Heart left ventricle (tissue), 16 donors: ENCODE results near the gene APLP2. TPM values are rescaled to one million over a fixed set of nuclear protein-coding genes. Genes with fewer than 3 reads are reported as not detected.
"Not testable (repeated sequence)": the region's sequence is repeated elsewhere in the genome, so short reads cannot be mapped to it uniquely, and the experiment has no call there.

ENCODE experiments used
- ATAC-seq, 4 donors: fragments of 200-7000 bp; cut with Tn5 transposase; one replicate each; pipeline ENCODE4 v1.9.1; 2020 to 2022; ENCODE audit warnings: moderate library complexity in 4 of 4, mild to moderate bottlenecking in 3 of 4, moderate number of reproducible peaks in 1 of 4
- DNase-seq, 5 donors: peaks; one replicate each; pipeline ENCODE4 v3.0.0-alpha.2; 2020
- H3K27ac ChIP-seq, 12 donors: fragments of 200-600 bp; sonication (generic) in 4 of 12; one replicate each; pipeline versions ENCODE4 v1.5.0 to v1.8.0; 2016 to 2022; ENCODE audit warnings: mild to moderate bottlenecking in 2 of 12
- H3K27me3 ChIP-seq, 9 donors: fragments of 200-600 bp; sonication (generic) in 2 of 9; one replicate each; pipeline versions ENCODE4 v1.5.1 to v1.8.0; 2016 to 2022; ENCODE audit warnings: mild to moderate bottlenecking in 3 of 9
- H3K36me3 ChIP-seq, 9 donors: fragments of 200-600 bp; sonication (generic) in 2 of 9; one replicate each; pipeline versions ENCODE4 v1.5.0 to v1.8.0; 2018 to 2022; ENCODE audit warnings: mild to moderate bottlenecking in 2 of 9
- H3K4me1 ChIP-seq, 12 donors: fragments of 200-600 bp; sonication (generic) in 4 of 12; one replicate each; pipeline versions ENCODE4 v1.5.0 to v1.8.0; 2016 to 2022; ENCODE audit warnings: mild to moderate bottlenecking in 3 of 12
- H3K4me3 ChIP-seq, 12 donors: fragments of 200-600 bp; sonication (generic) in 4 of 12; one replicate each; pipeline versions ENCODE4 v1.5.0 to v1.8.0; 2017 to 2022; ENCODE audit warnings: mild to moderate bottlenecking in 9 of 12, moderate library complexity in 4 of 12
- H3K9me3 ChIP-seq, 12 donors: fragments of 200-600 bp; sonication (generic) in 4 of 12; one replicate each; pipeline versions ENCODE4 v1.5.0 to v1.8.0; 2016 to 2022; ENCODE audit warnings: mild to moderate bottlenecking in 1 of 12
- CTCF ChIP-seq, 12 donors: fragments of 200-600 bp; sonication (generic) in 4 of 12; IDR thresholded peaks; one replicate each; pipeline versions ENCODE4 v1.5.0 to v1.8.0; 2018 to 2022; ENCODE audit warnings: antibody characterized with exemption in 12 of 12, mild to moderate bottlenecking in 5 of 12
- POLR2A ChIP-seq, 2 donors: fragments of 450-650 bp; IDR thresholded peaks; one replicate each; pipeline ENCODE4 v1.6.1; 2017; ENCODE audit warnings: antibody characterized with exemption in 2 of 2, mild to moderate bottlenecking in 2 of 2, moderate library complexity in 2 of 2
- WGBS, 4 donors: extraction: QIAGEN DNeasy Blood & Tissue Kit in 2 of 4; methylation state at CpG; one replicate each; pipeline versions ENCODE4 v1.1.5 to v1.1.7; 2013 to 2018; 5-methylcytosine and 5-hydroxymethylcytosine counted together
- intact Hi-C, 10 donors: fragments of 100-400 bp; cut with DNase I; formaldehyde crosslinking; loops; one replicate each; pipeline versions ENCODE4 v1.11.1 to v1.14.2; 2022
- polyA plus RNA-seq, 2 donors: library from polyadenylated mRNA; stranded (reverse); fragments of 200-250 nt; gene quantifications; one replicate each; pipeline ENCODE4 v1.2.3, GENCODE V29; 2013
- total RNA-seq, 9 donors: library from RNA; depleted of rRNA in 2 of 9; stranded (reverse); fragments of >200 nt in 2 of 9; fragmentation: NEBNext Ultra II Directional in 3 of 9; extraction: Animal tissue kit (Norgen Biotek cat#: 25700) in 3 of 9; gene quantifications; one replicate each; pipeline versions ENCODE4 v1.1.0 to v1.2.4, GENCODE V29; 2016 to 2023
- donor health status: ischemic (EF 13 %, LVEDD 7.1; RV severe dilation, severe dysfunction).
- donor health status: healthy with polysubstance abuse.
- donor health status: DM: no; HTN: yes; CAD: no.
- donor health status: DM: no; HTN: no; CAD: no.
- donor health status: ischemic (EF 25% LVEDD 6.9; RV normal size, moderate dysfunction).
- donor health status: ischemic (EF 25% LVEDD 5.7; RV mildly dilated, moderate dysfunction).
- donor health status: healthy.
- donor health status: DM: yes; HTN: yes; CAD: no.
- donor health status: ischemic (EF 35%, LVEDD 5.7; RV mildly dilated, moderate dysfunction).
- donor health status: nonischemic (EF 11% LVEDD 7.7; RV severe dilation, severe dysfunction).
- donor health status: DM: yes; HTN: yes; CAD: no.
- donor health status: PGD.
- donor health status: ischemic (EF 29% LVEDD 5.4; RV normal size, mild dysfunction).
- donor health status: nonischemic (EF 23%, LVEDD 6.1; RV moderate dilation, normal function).

APLP2 gene
- total and polyA plus RNA-seq, 11 donors: 121 to 423 (median 325) TPM

GRCh38 chr11:130192845-130193267 lies 123.2 kb downstream of the APLP2 start:
- intact Hi-C loops: no loop called here
- H3K4me3 ChIP-seq: no peak overlapping the region
- H3K36me3 ChIP-seq: no peaks in the 10 kb centered on the region
- peaks cover 0 to 7% (median 0%) of the 10 kb centered on the region in 12 donors for H3K4me1 ChIP-seq
- 57 to 66% (median 63%) methylated on average over 4 of the region's 4 CpGs for WGBS, 4 donors
- ATAC-seq: no peak
- no peaks in the 10 kb centered on the region for H3K9me3 ChIP-seq
- TF ChIP-seq POLR2A (IDR thresholded peaks at IDR 0.05) (no peak), CTCF (IDR thresholded peaks at IDR 0.05) (no peak)
- DNase-seq: peak in 1 of 5 donors; percentile 22
- H3K27ac ChIP-seq: no peak overlapping the region
- H3K27me3 ChIP-seq: no peaks in the 10 kb centered on the region

GRCh38 chr11:130193551-130193950 lies 123.9 kb downstream of the APLP2 start:
- H3K9me3 ChIP-seq, DNase-seq, H3K27ac ChIP-seq, H3K36me3 ChIP-seq, ATAC-seq, H3K4me1 ChIP-seq, intact Hi-C loops, H3K4me3 ChIP-seq, H3K27me3 ChIP-seq: not testable (repeated sequence)
- WGBS, 4 donors: 93 to 97% (median 95%) methylated on average over 14 of the region's 14 CpGs

Other genes starting within 250 kb of the APLP2 start
- gene NFRKB, start 174.3 kb upstream of the APLP2 start, total RNA-seq: 10 to 100 TPM in 8 of 9 donors, 1 to 10 TPM in 1; 6.7 to 23.1 (median 14.1) TPM
- gene NFRKB, start 174.3 kb upstream of the APLP2 start, polyA plus RNA-seq: 10 to 100 TPM in 1 of 2 donors, 1 to 10 TPM in 1; 5.0 to 10.4 TPM
- 1 to 10 TPM; 2.8 to 6.8 (median 4.7) TPM for gene PRDM10, start 67.1 kb upstream of the APLP2 start, total RNA-seq
- 1 to 10 TPM; 1.6 to 1.7 TPM for gene PRDM10, start 67.1 kb upstream of the APLP2 start, polyA plus RNA-seq
- gene ST14, start 89.9 kb downstream of the APLP2 start, total RNA-seq: 10 to 100 TPM in 1 of 9 donors, 1 to 10 TPM in 4, under 1 TPM in 4; 0.37 to 13.0 (median 1.3) TPM
- gene ST14, start 89.9 kb downstream of the APLP2 start, polyA plus RNA-seq: 1 to 10 TPM in 1 of 2 donors, under 1 TPM in 1; 0.61 to 1.4 TPM
- gene ZBTB44, start 245.0 kb downstream of the APLP2 start, total RNA-seq: 10 to 100 TPM; 31.9 to 56.3 (median 40.3) TPM
- 10 to 100 TPM in 1 of 2 donors, 1 to 10 TPM in 1; 9.7 to 17.7 TPM for gene ZBTB44, start 245.0 kb downstream of the APLP2 start, polyA plus RNA-seq